Stimulated activated CD4-positive, alpha-beta T cell treated with anti-CD3 and anti-CD28 coated beads, Interleukin-1b, Interleukin-23, amount 100 ng/mL, for 24 hours (primary cell): ENCODE results near the gene ZSCAN22.
"Not testable (repeated sequence)": the region's sequence is repeated elsewhere in the genome, so short reads cannot be mapped to it uniquely, and the experiment has no call there.

Experiments used
- DNase-seq, 4 experiments: peaks; one replicate each; pipeline ENCODE4 v3.0.0-alpha.2; 2020; ENCODE audit warnings: low read depth in 4 of 4, low spot score in 1 of 4

Gene ZSCAN22

DNA sequence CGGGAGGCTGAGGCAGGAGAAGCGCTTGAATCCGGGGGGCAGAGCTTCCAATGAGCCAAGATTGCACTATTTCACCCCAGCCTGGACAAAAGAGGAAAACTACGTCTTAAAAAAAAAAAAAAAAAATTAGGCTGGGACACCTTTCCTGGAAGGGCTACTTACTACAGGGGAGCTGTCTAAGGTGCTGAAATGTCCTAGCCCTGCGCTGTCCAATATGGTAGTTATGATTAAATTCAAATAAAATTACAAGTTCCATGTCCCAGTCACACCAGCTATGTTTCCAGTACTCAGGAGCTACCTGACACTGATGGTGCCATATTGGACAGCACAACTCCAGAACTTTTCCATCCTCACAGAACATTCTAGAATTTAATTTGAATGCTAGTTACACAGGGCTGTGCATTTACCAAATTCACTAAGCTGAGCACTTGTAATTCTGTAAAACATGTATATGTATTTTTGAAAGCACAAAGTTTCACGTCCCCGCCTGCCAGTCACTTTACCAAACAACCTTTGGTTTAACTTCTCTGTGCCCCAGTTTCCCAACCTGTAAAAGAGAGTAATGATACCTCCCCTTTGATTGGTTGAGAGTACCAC is 9.2 kb upstream of the ZSCAN22 start:
- no peak for DNase-seq

DNA sequence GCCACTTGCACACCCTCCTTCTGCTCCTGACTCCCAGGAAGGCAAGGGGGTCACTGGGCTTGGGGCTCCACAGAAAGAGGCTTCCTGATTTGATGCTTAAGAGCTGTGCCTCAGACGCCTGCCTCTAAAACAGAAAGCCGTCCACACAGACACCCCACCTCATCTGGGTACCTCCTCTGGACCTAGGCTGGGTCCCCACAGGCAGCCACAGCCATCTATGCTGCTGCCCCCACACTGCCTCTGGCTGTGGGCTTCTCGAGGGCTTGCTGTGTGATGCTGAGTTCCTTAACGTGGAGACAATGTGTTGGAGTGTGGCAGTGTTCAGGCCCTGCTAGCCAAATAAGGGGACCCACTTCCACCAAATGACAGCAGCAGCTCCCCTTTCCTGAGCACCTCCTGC is 8.5 kb upstream of the ZSCAN22 start:
- DNase-seq: no peak

DNA sequence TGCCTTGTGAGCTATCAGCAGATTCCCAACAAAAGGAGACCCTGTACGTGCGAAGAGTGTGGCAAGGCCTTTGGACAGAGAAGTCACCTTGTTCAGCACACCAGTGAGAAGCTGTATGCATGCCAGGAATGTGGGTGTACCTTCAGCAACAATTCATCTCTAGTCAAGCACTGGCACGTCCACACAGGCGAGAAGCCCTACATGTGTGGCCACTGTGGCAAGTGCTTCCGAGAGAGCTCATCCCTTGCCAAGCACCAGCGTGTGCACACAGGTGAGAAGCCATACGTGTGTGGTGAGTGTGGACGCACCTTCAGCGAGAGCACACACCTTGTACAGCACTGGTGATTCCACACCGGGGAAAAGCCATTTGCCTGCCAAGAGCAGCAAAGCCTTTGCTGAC is 7.6 kb upstream of the ZSCAN22 start:
- no peak for DNase-seq

DNA sequence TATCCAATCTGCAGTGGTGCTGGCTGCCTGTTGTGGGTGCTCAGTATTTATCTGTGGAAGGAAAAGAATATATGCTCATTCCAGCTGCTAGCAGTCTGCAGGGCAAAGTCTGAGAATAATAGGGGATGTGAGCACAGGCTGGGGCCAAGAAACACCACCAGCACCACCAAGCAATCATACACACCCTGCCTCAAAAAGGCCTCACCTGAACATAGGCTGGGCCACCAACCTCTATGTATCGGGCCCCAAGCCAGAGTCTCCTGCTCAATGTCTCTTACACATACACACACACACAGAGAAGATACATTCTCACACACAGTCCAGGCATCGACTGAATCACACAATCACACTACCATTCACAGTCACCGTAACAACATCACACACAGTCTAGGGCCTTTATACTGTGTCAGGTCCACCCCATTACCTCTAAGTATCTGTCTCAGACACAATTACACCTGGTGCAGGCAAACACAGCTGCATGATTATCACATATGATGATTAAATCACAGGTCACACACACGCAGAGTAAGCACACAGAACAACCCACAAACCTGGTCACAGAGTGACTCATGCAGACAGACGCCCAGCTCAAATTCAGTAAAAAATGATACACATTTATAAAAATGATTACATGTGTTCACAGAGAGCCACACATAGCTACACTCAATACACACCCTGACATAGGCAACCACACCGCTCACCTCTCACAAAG is 1.3 kb upstream of the ZSCAN22 start:
- no peak for DNase-seq

DNA sequence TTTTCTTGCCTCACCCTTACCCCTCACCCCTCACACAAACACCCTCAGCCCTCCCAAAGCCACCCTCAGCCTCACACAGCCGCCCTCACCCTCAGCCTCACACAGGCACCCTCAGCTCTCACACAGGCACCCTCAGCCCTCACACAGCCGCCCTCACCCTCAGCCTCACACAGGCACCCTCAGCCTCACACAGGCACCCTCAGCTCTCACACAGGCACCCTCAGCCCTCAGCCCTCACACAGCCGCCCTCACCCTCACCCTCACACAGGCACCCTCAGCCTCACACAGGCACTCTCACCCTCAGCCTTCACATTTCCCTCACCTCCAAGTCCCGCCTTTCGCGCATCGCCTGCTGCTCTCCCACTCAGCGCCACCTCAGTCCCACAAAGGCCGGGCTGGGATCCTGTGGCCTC is 287 bp upstream of the ZSCAN22 start:
- DNase-seq: no peak

DNA sequence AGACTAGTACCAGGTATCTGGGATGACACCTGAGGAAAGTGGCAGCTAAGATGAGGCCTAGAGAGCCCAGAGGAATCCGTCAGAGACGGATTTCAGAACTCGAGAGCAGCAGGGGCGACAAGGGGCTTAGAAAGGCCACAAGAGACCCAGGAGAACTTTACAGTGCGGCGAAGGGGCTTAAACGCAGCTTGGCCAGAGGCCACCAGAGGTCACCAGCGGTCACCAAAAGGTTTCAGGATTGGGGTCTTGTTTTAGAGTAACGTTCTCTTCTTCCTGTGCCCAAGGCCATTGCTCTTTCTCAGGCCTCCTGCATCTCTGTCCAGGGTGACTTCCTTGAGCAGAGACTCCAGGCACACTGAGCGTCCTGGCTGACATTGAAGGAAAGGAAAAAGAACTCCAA is 2.2 kb downstream of the ZSCAN22 start:
- no peak for DNase-seq

DNA sequence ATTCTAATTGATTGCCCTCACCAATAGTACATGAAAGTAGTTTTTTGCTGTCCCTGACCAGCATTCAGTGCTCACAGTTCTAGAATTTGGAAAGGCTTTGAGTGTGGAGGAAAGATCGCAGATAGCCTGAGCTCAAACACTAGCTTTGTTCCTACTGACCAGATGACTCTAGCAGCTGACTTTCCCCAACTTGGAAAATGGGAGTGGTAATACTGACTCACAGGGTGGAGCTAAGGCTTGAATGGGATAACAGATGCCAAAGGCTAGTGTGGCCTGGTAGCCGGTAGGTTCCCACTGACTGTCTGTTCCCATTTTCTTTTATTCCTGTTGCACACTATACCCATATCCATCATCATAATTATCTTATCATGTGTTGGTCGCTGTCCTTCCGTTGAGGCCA is 3.7 kb downstream of the ZSCAN22 start:
- no peak for DNase-seq

DNA sequence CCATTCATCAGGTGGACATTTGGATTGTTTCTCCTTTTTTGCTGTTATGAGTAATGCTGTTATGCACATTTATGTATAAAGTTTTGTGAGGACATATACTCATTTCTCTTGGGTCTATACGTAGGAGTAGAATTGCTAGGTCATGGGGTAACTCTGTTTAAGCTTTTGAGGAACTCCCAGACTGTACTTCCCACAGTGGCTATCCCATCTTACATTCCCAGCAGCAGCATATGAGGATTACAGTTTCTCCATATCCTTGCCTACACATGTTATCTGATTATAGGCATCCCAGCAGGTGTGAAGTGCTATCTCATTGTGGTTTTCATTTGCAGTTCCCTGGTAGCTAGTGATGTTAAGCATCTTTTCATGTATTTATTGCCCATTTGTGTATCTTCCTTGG is 5.9 kb downstream of the ZSCAN22 start:
- DNase-seq: no peak

DNA sequence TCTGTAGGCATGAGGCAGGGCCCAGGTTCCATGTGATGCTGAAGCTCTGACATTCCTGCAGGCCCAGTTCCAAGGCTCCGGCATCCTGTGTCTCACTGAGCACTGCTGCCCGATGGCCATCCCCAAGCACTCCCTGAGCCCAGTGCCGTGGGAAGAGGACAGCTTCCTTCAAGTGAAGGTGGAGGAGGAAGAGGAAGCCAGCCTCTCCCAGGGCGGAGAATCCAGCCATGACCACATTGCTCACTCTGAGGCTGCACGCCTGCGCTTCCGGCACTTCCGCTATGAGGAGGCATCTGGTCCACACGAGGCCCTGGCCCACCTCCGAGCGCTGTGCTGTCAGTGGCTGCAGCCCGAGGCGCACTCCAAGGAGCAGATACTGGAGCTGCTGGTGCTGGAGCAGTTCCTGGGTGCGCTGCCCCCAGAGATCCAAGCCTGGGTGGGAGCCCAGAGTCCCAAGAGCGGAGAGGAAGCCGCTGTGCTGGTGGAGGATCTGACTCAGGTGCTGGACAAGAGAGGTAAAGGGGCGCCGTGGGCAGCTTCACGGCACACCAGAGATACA is 8.0 kb downstream of the ZSCAN22 start:
- no peak for DNase-seq

DNA sequence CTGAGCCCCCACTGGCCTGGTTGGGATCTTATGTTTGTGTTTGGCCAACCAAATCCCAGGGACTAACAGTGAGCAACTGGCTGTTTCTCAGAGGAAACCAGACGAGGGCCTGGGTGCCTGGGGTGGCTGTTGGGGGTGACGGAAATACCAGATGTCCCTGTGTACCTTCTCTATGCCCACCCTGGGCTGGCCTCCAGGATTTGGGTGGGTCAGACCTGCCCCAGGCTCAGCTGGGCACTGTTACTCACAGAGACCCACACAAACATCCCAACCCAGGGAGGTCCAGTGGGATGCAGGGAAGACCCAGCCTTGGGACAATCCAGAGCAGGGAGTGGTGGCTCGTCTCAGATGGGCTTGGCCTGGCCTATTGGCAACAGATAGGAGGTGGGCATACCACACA is 8.8 kb downstream of the ZSCAN22 start:
- DNase-seq: no peak

DNA sequence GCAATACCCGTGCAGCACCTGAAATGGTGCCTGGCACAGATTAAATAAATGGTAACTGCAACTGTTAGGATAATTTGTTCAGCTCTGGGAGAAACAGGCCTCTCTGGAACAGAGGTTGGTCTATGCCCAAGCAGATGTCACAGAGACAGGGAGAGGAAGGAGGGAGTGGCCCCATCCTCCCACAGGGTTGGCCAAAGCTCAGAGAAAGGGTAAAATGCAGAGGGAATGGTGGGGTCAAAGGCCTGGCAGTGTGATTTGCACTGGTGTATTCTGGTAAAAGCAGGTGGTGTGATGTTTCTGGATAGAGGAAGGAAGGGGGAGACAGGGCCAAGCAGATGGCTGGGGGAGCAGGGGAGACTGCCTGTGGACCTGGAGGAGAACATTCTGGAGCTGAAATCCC is 9.4 kb downstream of the ZSCAN22 start:
- no peak for DNase-seq

DNA sequence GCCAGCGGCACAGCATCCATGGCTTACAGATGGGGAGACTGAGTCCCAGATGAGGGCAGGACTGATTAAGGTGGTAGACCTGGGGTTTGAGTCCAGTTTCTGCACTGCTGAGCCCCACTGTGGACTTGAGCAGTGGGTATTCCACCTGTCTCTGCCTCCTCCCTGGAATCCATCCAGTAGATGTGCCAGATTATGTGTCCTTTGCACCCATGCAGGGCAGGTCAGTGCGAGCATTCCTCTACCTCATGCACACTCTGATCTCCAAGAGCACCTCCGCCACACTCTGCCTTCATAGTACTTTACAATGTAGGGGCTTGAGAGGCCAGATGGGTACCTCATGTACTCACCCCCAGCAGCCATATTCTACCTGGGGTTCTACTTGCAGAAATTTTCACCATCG is 10.0 kb downstream of the ZSCAN22 start:
- DNase-seq: no peak

DNA sequence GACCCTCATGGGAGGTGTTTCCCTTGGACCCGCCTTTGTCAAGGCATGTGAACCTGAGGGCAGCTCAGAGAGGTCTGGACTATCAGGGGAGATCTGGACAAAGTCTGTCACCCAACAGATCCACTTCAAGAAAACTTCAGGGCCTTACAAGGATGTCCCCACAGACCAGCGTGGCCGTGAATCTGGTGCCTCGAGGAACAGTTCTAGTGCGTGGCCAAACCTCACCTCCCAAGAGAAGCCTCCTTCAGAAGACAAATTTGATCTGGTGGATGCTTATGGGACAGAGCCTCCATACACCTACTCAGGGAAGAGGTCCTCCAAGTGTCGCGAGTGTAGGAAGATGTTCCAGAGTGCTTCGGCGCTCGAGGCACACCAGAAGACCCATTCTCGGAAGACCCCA is 11.5 kb downstream of the ZSCAN22 start:
- DNase-seq: no peak

DNA sequence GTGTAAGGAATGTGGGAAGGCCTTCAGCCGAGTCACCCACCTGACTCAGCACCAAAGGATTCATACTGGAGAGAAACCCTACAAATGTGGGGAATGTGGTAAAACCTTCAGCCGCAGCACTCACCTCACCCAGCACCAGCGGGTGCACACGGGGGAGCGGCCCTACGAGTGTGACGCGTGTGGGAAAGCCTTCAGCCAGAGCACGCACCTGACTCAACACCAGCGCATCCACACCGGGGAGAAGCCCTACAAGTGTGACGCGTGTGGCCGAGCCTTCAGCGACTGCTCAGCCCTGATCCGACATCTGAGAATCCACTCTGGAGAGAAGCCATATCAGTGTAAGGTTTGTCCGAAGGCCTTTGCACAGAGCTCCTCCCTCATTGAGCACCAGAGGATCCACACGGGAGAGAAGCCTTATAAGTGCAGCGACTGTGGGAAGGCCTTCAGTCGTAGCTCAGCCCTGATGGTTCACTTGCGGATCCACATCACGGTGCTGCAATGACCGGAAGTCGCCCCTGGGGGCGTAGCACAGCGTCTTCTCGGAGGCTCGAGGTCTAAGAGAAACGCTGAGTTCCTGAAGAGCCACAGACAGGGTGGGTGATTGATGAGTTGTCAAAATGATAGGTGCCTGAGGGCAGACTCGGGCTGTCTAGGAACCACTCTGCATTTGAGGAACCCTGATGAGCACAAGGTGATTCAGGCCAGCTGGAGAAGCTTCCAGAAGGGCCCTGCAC is 12.2 kb downstream of the ZSCAN22 start:
- no peak for DNase-seq

DNA sequence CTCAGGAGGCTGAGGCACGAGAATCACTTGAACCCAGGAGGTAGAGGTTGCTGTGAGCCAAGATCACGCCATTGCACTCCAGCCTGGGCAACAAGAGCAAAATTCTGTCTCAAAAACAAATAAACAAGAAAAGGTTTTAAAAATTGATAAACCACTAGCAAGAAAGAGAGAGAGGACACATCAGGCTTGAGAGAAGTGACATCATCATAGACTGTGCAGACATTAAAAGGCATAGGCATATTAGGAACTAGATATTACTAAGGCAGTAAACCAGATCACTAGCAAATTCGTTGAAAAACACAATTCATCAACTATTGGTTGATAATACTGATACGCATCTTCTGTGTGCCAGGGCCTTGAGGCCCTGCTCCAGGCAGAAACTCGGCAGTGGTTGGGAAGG is 18.8 kb downstream of the ZSCAN22 start:
- DNase-seq: no peak

DNA sequence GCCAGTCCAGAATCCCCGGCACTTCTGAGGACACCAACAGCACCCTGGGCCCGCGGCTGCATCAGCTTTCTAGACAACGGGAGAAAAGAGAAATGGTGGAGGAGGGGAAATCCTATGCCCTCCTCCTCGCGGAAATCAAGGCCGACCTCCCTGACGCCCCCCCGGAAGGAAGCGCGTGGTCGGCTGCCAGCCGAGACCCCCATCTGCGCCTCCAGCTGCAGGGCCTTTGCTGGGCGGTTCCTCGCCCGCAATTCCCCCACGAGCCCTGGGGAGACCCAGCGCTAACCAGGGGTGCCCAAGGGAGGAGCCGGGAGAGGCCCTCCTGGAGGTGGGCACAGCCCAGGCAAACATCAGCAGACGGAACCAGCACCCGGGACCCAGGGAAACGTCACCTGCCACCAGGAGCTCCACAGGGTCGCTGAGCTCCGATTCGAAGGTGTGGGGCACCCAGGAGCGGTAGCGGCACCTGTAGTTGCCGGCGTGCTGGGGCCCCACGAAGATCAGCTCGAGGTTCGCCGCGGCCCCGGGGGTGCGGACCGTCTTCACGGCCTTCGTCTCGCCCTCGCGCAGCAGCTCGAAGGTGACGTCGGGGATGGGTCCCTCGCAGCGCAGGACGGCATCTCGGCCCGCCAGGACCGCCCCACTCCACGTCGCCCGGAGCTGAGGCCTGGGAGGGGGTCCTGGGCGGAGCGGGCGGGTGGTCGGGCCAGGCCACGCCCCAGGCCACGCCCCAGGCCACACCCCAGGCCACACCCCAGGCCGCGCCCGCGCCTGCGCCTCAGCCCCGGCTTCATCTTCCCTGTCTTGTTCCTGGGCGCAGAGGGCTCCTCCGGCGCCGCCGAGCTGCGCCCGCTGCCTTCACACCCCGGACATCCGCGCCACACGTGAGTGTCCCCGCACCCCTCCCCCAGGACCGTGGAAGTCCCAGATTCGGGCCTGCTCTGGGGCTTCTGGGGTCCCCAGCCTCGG is 20.5 kb downstream of the ZSCAN22 start:
- peak; percentile 23 to 52 (median 44) for DNase-seq

DNA sequence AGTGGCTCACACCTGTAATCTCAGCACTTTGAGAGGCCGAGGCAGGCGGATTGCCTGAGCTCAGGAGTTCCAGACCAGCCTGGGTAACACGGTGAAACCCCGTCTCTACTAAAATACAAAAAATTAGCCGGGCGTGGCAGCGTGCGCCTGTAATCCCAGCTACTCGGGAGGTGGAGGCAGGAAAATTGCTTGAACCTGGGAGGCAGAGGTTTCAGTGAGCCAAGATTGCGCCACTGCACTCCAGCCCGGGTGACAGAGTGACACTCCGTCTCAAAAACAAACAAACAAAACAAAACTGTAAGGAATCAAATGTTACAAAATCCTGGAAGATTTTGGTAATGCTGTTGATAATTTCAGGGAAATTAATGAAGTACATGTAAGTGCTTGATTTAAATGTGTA is 21.3 kb downstream of the ZSCAN22 start:
- not testable (repeated sequence) for DNase-seq

DNA sequence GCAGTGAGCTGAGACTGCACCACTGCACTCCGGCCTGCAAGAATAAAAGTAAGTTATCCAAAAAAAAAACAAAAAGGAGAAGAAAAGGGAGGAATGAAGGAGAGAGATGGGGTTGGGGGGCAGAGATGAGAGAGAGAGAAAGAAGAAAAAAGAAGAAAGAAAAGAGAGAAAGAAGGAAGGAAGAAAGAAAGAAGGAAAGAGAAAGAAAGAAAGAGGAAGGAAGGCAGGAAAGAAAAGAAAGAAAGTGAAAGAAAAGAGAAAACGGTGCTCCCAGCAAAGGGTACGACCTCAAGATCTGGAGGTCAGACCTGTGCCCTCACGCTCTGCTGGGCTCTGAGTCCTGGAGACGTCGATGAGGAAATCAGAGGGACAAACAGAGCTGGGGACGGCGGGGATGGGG is 22.8 kb downstream of the ZSCAN22 start:
- DNase-seq: no peak

DNA sequence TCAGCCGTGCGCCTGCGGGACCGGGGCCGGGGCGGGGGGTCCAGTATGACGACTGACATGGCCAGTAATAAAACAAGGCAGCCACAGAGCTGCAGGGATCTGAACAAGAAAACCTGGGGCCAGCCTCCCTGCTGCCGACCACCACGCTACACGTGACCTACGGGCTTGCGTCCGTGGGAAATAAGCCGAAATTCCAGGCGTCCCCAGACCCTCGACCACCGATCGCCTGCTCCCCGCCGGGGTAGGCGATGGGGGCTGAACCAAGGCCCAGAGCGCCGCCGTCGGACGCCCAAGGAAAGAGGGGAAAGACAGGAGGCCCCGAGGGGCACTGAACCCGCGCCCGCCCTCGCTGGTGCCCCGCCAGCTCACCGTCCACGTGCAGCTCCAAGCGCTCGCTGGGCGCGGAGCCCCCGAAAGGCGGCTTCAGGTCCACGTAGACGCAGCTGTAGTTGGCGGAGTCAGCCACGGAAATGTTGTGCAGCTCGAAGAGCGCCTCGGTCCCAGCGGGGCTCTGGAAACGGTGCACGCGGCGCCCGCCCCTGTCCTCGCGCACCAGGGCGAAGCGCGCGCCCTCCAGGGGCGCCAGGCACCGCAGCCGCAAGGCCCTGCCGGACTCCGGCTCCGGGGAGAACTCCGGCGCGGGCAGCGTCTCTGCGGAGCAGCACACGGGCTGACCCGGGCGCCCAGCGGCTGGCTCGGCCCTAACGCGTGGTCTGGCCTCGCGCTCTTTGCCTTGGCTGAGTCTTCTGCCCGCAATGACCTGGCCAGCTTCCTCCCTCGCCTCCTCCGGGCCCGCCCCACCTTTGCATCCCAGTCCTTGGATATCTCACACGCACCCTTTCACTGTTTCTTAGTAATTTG is 23.4 kb downstream of the ZSCAN22 start:
- DNase-seq: no peak
